ENCODE data around the gene TBCC. TPM values are rescaled to one million over a fixed set of nuclear protein-coding genes. Genes with fewer than 3 reads are reported as not detected.

TBCC gene
- total and polyA plus RNA-seq, 2 experiments from 2014 or later: 47.4 to 67.1 TPM

DNA sequence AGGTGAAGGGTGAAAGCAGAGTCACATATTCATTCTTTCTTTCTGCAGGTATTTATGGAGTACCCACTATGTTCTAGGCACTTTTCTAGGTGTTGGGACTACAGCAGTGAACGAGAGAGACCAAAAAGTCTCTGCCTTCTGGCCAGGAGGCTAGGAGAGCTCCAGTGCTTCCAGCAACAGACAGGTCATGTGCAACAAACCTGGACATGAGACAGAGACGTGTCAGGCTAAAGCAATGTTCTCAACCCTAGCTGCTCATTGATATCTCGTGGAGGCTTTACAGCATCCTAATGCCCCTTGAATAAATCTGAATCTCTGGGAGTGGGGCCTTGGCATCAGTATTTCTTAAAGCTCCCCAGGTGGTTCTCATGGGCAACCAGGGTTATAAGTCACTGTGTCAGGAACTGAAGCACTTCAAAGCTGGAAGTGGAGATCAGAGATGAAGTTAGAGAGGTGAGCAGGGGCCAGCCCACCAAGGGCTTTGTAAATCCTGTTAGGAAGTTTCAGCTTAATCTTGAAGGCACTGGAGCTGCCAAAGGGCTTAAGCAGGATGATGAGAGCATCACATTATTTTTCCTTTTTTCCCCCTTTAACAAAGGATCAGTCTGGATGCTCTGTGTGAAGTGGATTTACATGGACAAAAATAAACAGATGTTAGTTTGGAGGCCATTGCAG, 13.0 kb upstream of the TBCC start:
- Histone ChIP-seq H3K4me1 (ENCODE audit: low read depth) (no peaks in the 10 kb centered on the region), H3K27ac (no peak overlapping the region), H3K9me3 (ENCODE audit: low read depth) (no peaks in the 10 kb centered on the region), H3K36me3 (no peaks in the 10 kb centered on the region), H3K27me3 (no peaks in the 10 kb centered on the region), H3K4me3 (no peak overlapping the region)
- no peak for TF ChIP-seq CTCF (IDR thresholded peaks at IDR 0.05; ENCODE audit: low read depth, low read length)
- no peak for DNase-seq (ENCODE audit: low read depth in 1 of 2, low spot score in 1 of 2)

DNA sequence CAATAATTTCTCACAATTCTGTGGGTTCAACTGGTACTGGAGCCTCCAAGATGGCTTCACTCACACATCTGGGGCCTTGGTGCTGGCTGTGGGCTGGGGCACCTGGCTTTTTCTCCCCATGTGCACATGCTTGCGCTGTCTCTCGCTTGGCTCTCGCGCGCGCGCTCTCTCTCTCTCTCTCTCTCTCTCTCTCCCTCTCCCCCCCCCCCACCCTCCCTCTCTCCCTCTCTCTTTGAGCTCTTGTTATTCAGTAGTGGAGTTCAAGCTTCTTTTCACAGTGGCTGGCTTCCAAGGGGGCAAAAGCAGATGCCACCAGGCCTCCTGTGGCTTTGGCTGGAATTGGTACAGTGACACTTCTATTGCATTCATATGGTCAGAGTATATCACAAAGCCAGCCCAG, 10.8 kb upstream of the TBCC start:
- no peak for DNase-seq (ENCODE audit: low read depth in 1 of 2, low spot score in 1 of 2)

GRCh38 chr6:42754759-42755158, 8.9 kb upstream of the TBCC start:
- H3K4me3 ChIP-seq: no peak overlapping the region

More for the DNA sequence above, 10.8 kb upstream of the TBCC start:
- Histone ChIP-seq H3K27ac (no peak overlapping the region), H3K27me3 (no peaks in the 10 kb centered on the region), H3K4me3 (no peak overlapping the region), H3K9me3 (ENCODE audit: low read depth) (no peaks in the 10 kb centered on the region), H3K4me1 (ENCODE audit: low read depth) (no peaks in the 10 kb centered on the region), H3K36me3 (no peaks in the 10 kb centered on the region)
- no peak for TF ChIP-seq CTCF (IDR thresholded peaks at IDR 0.05; ENCODE audit: low read depth, low read length)

GRCh38 chr6:42751055-42751454, 5.2 kb upstream of the TBCC start:
- H3K36me3 ChIP-seq: no peaks in the 10 kb centered on the region
- no peaks in the 10 kb centered on the region for H3K9me3 ChIP-seq (ENCODE audit: low read depth)
- H3K27ac ChIP-seq: no peak overlapping the region
- no peak overlapping the region for H3K4me3 ChIP-seq
- DNase-seq (ENCODE audit: low read depth in 1 of 2, low spot score in 1 of 2): no peak
- H3K4me1 ChIP-seq (ENCODE audit: low read depth): peaks cover 12% of the 10 kb centered on the region
- H3K27me3 ChIP-seq: no peaks in the 10 kb centered on the region
- no peak for TF ChIP-seq CTCF (IDR thresholded peaks at IDR 0.05; ENCODE audit: low read depth, low read length)

More at GRCh38 chr6:42754759-42755158, 8.9 kb upstream of the TBCC start:
- no peaks in the 10 kb centered on the region for H3K9me3 ChIP-seq (ENCODE audit: low read depth)
- H3K36me3 ChIP-seq: no peaks in the 10 kb centered on the region
- DNase-seq (ENCODE audit: low read depth in 1 of 2, low spot score in 1 of 2): no peak
- H3K27me3 ChIP-seq: no peaks in the 10 kb centered on the region
- TF ChIP-seq CTCF (IDR thresholded peaks at IDR 0.05; ENCODE audit: low read depth, low read length): no peak
- H3K27ac ChIP-seq: no peak overlapping the region
- H3K4me1 ChIP-seq (ENCODE audit: low read depth): no peaks in the 10 kb centered on the region

- DNase-seq (ENCODE audit: low read depth in 1 of 2, low spot score in 1 of 2): peak in 1 of 2 donors; percentile 44
- TF ChIP-seq CTCF (IDR thresholded peaks at IDR 0.05; ENCODE audit: low read depth, low read length): no peak
- Histone ChIP-seq H3K27ac (no peak overlapping the region), H3K36me3 (no peaks in the 10 kb centered on the region), H3K4me3 (no peak overlapping the region), H3K27me3 (no peaks in the 10 kb centered on the region), H3K9me3 (ENCODE audit: low read depth) (no peaks in the 10 kb centered on the region), H3K4me1 (ENCODE audit: low read depth) (peaks cover 20% of the 10 kb centered on the region)
Observed at GRCh38 chr6:42748203-42748898, 2.4 kb upstream of the TBCC start.

All from cardiac muscle cell (in vitro differentiated cells and primary cell).